ENCODE results near the gene RAVER1. TPM values are rescaled to one million over a fixed set of nuclear protein-coding genes. Genes with fewer than 3 reads are reported as not detected.

The RAVER1 gene
- total and polyA plus RNA-seq, 9 of the 15 experiments (the other 6 are each of a cell fraction or from before 2014, with no cell fraction given), result 0.06 to 113 (median 7.0) TPM

GRCh38 chr19:10286803-10287737 lies 46.3 kb downstream of the RAVER1 start, which contains the start of gene ICAM4 (continued):
- TF ChIP-seq SMARCB1 (IDR thresholded peaks at IDR 0.05; ENCODE audit: insufficient read length, low read depth) (no peak), SP2 (IDR thresholded peaks at IDR 0.05; ENCODE audit: extremely low read depth, low read depth, low read length, poor library complexity, severe bottlenecking) (no peak), MAZ (CRISPR knock-in tag; conservative IDR thresholded peaks at IDR 0.05 in 1 of 2, IDR thresholded peaks at IDR 0.05 in 1 of 2) (peak; percentile 94 to 98), SPI1 (IDR thresholded peaks at IDR 0.05; ENCODE audit: borderline replicate concordance, low read depth, low read length) (no peak), ELF4 (CRISPR knock-in tag; IDR thresholded peaks at IDR 0.05) (no peak), SIRT6 (IDR thresholded peaks at IDR 0.05; ENCODE audit: low read depth, low read length) (no peak), FOSL1 (tag; conservative IDR thresholded peaks at IDR 0.05) (peak; percentile 11; the same call in 1 of the 2 replicates), ATF6 (CRISPR knock-in tag; IDR thresholded peaks at IDR 0.05) (no peak; the same call in 1 of the 2 replicates), AFF4 (CRISPR knock-in tag; IDR thresholded peaks at IDR 0.05) (peak; percentile 25; the same call in 1 of the 2 replicates), TEAD4 (IDR thresholded peaks at IDR 0.05; ENCODE audit: low read length) (peak; percentile 31; the same call in 1 of the 2 replicates), TEAD4 (CRISPR knock-in tag; IDR thresholded peaks at IDR 0.05; ENCODE audit: borderline replicate concordance) (peak; percentile 78; the same call in 1 of the 2 replicates), SAP30 (IDR thresholded peaks at IDR 0.05; ENCODE audit: borderline replicate concordance, insufficient read depth, low read depth, low read length, poor library complexity, severe bottlenecking) (peak; percentile 50), YY1 (IDR thresholded peaks at IDR 0.05; ENCODE audit: borderline replicate concordance in 1 of 3, control insufficient read depth in 1 of 3, extremely low read depth in 1 of 3, insufficient read depth in 3 of 3, insufficient read length in 1 of 3, insufficient replicate concordance in 2 of 3, low read depth in 1 of 3, low read length in 2 of 3) (no peak), POLR2AphosphoS2 (IDR thresholded peaks at IDR 0.05; ENCODE audit: low read length) (peak; percentile 34; the same call in 1 of the 2 replicates), RUNX1 (IDR thresholded peaks at IDR 0.05; ENCODE audit: low read depth) (no peak), E2F5 (CRISPR knock-in tag; IDR thresholded peaks at IDR 0.05) (peak; percentile 82), ZBTB12 (CRISPR knock-in tag; IDR thresholded peaks at IDR 0.05) (no peak)

Data from K562 (cell line).